WTC11 (cell line): ENCODE results near the gene CEMIP. TPM values are rescaled to one million over a fixed set of nuclear protein-coding genes. Genes with fewer than 3 reads are reported as not detected.

Experiments used
- ATAC-seq: fragments of 200-7000 bp; cut with Tn5 transposase; 2 replicates; pipeline ENCODE4 v1.10.0; 2021; ENCODE audit warnings: mild to moderate bottlenecking, moderate library complexity
- CTCF ChIA-PET: fragments of 300-600 bp; sonication (Branson Sonifier 250); formaldehyde crosslinking; loops from one replicate; lab custom pipeline; 2021; ENCODE audit warnings: antibody characterized with exemption; lab: Charles Lee
- POLR2A ChIA-PET: fragments of 350-600 bp; sonication (Branson Sonifier 250); formaldehyde crosslinking; loops from one replicate; lab custom pipeline; 2021; ENCODE audit warnings: antibody characterized with exemption; lab: Charles Lee
- DNase-seq: peaks from one replicate; pipeline ENCODE4 v3.0.0; 2021; ENCODE audit warnings: low spot score
- H3K27ac Mint-ChIP-seq: 2 replicates; pipeline ENCODE4 v1.8.0; 2021; ENCODE audit warnings: mixed read lengths
- H3K27me3 Mint-ChIP-seq: 2 replicates; pipeline ENCODE4 v1.8.0; 2021; ENCODE audit warnings: low read depth, mild to moderate bottlenecking, moderate library complexity, mixed read lengths
- H3K36me3 Mint-ChIP-seq: 2 replicates; pipeline ENCODE4 v1.8.0; 2021; ENCODE audit warnings: mixed read lengths
- H3K4me1 Mint-ChIP-seq: 2 replicates; pipeline ENCODE4 v1.8.0; 2022; ENCODE audit warnings: mixed read lengths
- H3K4me3 Mint-ChIP-seq: 2 replicates; pipeline ENCODE4 v1.8.0; 2021; ENCODE audit warnings: mild to moderate bottlenecking, moderate library complexity, mixed read lengths
- H3K9me3 Mint-ChIP-seq: 2 replicates; pipeline ENCODE4 v1.8.0; 2021; ENCODE audit warnings: mixed read lengths
- CREB1 ChIP-seq: sonication (generic); formaldehyde crosslinking; IDR thresholded peaks from 2 replicates; pipeline ENCODE4 v1.8.0; 2023; ENCODE audit warnings: mild to moderate bottlenecking, missing genetic modification reagents
- ESRRA ChIP-seq: sonication (generic); formaldehyde crosslinking; IDR thresholded peaks from 2 replicates; pipeline ENCODE4 v1.8.1; 2022; ENCODE audit warnings: mild to moderate bottlenecking, missing genetic modification reagents, borderline replicate concordance
- GABPB1 ChIP-seq: sonication (generic); formaldehyde crosslinking; IDR thresholded peaks from 2 replicates; pipeline ENCODE4 v1.8.1; 2023; ENCODE audit warnings: mild to moderate bottlenecking, missing genetic modification reagents
- HMGA2 ChIP-seq: fragments of 250-450 bp; sonication (Bioruptor Pico); IDR thresholded peaks from 2 replicates; pipeline ENCODE4 v1.4.0; 2021; ENCODE audit warnings: mild to moderate bottlenecking, moderate library complexity
- RELA ChIP-seq: sonication (generic); formaldehyde crosslinking; IDR thresholded peaks from 2 replicates; pipeline ENCODE4 v1.8.1; 2022; ENCODE audit warnings: missing genetic modification reagents, mild to moderate bottlenecking, borderline replicate concordance
- SMAD3 ChIP-seq: sonication (generic); formaldehyde crosslinking; IDR thresholded peaks from 2 replicates; pipeline ENCODE4 v1.8.0; 2022; ENCODE audit warnings: missing genetic modification reagents, mild to moderate bottlenecking, borderline replicate concordance
- TEAD1 ChIP-seq: sonication (generic); formaldehyde crosslinking; IDR thresholded peaks from 2 replicates; pipeline ENCODE4 v1.8.0; 2022; ENCODE audit warnings: mild to moderate bottlenecking, missing genetic modification reagents
- ZNF317 ChIP-seq: sonication (generic); formaldehyde crosslinking; IDR thresholded peaks from 2 replicates; pipeline ENCODE4 v1.8.1; 2023; ENCODE audit warnings: low read depth, mild to moderate bottlenecking, moderate library complexity, missing genetic modification reagents, borderline replicate concordance
- total RNA-seq: library from RNA; stranded (reverse); gene quantifications from 3 replicates; pipeline ENCODE4 v1.2.3, GENCODE V29; 2021
- TF ChIP-seq, protein P1 (sequence below): sonication (generic); formaldehyde crosslinking; IDR thresholded peaks from 2 replicates; pipeline ENCODE4 v1.8.0; 2022; ENCODE audit warnings: mild to moderate bottlenecking, missing genetic modification reagents
- TF ChIP-seq, protein P2 (sequence below): sonication (generic); formaldehyde crosslinking; IDR thresholded peaks from 2 replicates; pipeline ENCODE4 v1.8.0; 2023; ENCODE audit warnings: missing genetic modification reagents
- TF ChIP-seq, protein P3 (sequence below): fragments of 200-600 bp; IDR thresholded peaks from 2 replicates; pipeline ENCODE4 v1.8.0; 2022; ENCODE audit warnings: antibody characterized with exemption
- TF ChIP-seq, protein P4 (sequence below): sonication (generic); formaldehyde crosslinking; IDR thresholded peaks from 2 replicates; pipeline ENCODE4 v1.8.0; 2023; ENCODE audit warnings: missing genetic modification reagents, mild to moderate bottlenecking, borderline replicate concordance
- TF ChIP-seq, protein P5 (sequence below): fragments of 250-450 bp; sonication (Bioruptor Pico); IDR thresholded peaks from 2 replicates; pipeline ENCODE4 v2.1.2; 2022; ENCODE audit warnings: mild to moderate bottlenecking, moderate library complexity
- TF ChIP-seq, protein P6 (sequence below): fragments of 250-450 bp; sonication (Bioruptor Pico); IDR thresholded peaks from 2 replicates; pipeline ENCODE4 v1.8.0; 2021; ENCODE audit warnings: mild to moderate bottlenecking

CEMIP gene
- total RNA-seq, 1 experiment from 2014 or later = 0.87 TPM

DNA sequence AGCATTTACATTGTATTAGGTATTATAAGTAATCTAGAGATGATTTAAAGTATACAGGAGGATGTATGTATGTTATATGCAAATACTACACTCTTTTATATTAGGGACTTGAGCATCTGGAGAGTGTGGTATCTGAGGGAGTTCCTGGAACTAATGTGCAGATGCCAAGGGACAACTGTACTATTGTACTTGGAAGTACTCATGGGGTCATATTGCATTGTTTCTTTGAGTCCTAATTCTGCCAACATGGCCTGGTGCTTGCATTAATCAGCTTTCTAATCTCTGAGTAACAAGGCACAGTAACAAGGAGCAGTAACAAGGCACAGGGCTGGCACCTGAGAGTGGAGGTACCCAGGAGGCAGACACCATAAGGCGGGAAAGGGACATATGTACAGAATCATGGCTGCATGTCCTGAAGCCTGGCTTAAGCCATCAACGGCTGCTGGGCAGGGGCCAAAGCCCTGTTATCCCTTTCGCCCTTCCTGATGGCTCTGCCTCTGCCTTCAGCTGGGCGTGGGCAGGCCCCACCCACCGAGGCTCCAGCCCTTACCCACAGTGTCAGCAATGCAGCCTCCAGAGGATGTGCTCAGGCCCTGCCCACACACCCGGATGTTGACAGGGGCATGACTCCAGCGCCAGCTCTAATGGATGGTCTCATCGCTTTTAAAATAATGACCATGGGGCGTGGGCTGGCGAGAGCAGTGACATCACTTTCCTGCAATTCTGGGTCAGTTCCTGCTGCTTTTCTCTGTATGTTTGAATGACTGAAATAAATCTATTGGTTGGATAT, 22.9 kb downstream of the CEMIP start:
- CTCF ChIA-PET = no interaction called here
- no peak for DNase-seq
- Mint-ChIP-seq H3K27me3 (peaks cover 15% of the 10 kb centered on the region), H3K9me3 (no peaks in the 10 kb centered on the region), H3K4me1 (peaks cover 15% of the 10 kb centered on the region)
- ATAC-seq = no peak
- TF ChIP-seq, protein P1, sequence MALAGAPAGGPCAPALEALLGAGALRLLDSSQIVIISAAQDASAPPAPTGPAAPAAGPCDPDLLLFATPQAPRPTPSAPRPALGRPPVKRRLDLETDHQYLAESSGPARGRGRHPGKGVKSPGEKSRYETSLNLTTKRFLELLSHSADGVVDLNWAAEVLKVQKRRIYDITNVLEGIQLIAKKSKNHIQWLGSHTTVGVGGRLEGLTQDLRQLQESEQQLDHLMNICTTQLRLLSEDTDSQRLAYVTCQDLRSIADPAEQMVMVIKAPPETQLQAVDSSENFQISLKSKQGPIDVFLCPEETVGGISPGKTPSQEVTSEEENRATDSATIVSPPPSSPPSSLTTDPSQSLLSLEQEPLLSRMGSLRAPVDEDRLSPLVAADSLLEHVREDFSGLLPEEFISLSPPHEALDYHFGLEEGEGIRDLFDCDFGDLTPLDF (CRISPR knock-in tag) = no peak
- TF ChIP-seq, protein P2, sequence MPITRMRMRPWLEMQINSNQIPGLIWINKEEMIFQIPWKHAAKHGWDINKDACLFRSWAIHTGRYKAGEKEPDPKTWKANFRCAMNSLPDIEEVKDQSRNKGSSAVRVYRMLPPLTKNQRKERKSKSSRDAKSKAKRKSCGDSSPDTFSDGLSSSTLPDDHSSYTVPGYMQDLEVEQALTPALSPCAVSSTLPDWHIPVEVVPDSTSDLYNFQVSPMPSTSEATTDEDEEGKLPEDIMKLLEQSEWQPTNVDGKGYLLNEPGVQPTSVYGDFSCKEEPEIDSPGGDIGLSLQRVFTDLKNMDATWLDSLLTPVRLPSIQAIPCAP (CRISPR knock-in tag) = no peak
- TF ChIP-seq CREB1 (no peak), GABPB1 (CRISPR knock-in tag) (no peak), ESRRA (CRISPR knock-in tag) (no peak), HMGA2 (CRISPR knock-in tag) (no peak), SMAD3 (CRISPR knock-in tag) (no peak), RELA (CRISPR knock-in tag) (no peak), TEAD1 (CRISPR knock-in tag) (no peak), ZNF317 (CRISPR knock-in tag) (no peak)
- TF ChIP-seq, protein P3, sequence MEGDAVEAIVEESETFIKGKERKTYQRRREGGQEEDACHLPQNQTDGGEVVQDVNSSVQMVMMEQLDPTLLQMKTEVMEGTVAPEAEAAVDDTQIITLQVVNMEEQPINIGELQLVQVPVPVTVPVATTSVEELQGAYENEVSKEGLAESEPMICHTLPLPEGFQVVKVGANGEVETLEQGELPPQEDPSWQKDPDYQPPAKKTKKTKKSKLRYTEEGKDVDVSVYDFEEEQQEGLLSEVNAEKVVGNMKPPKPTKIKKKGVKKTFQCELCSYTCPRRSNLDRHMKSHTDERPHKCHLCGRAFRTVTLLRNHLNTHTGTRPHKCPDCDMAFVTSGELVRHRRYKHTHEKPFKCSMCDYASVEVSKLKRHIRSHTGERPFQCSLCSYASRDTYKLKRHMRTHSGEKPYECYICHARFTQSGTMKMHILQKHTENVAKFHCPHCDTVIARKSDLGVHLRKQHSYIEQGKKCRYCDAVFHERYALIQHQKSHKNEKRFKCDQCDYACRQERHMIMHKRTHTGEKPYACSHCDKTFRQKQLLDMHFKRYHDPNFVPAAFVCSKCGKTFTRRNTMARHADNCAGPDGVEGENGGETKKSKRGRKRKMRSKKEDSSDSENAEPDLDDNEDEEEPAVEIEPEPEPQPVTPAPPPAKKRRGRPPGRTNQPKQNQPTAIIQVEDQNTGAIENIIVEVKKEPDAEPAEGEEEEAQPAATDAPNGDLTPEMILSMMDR = no peak
- TF ChIP-seq, protein P4, sequence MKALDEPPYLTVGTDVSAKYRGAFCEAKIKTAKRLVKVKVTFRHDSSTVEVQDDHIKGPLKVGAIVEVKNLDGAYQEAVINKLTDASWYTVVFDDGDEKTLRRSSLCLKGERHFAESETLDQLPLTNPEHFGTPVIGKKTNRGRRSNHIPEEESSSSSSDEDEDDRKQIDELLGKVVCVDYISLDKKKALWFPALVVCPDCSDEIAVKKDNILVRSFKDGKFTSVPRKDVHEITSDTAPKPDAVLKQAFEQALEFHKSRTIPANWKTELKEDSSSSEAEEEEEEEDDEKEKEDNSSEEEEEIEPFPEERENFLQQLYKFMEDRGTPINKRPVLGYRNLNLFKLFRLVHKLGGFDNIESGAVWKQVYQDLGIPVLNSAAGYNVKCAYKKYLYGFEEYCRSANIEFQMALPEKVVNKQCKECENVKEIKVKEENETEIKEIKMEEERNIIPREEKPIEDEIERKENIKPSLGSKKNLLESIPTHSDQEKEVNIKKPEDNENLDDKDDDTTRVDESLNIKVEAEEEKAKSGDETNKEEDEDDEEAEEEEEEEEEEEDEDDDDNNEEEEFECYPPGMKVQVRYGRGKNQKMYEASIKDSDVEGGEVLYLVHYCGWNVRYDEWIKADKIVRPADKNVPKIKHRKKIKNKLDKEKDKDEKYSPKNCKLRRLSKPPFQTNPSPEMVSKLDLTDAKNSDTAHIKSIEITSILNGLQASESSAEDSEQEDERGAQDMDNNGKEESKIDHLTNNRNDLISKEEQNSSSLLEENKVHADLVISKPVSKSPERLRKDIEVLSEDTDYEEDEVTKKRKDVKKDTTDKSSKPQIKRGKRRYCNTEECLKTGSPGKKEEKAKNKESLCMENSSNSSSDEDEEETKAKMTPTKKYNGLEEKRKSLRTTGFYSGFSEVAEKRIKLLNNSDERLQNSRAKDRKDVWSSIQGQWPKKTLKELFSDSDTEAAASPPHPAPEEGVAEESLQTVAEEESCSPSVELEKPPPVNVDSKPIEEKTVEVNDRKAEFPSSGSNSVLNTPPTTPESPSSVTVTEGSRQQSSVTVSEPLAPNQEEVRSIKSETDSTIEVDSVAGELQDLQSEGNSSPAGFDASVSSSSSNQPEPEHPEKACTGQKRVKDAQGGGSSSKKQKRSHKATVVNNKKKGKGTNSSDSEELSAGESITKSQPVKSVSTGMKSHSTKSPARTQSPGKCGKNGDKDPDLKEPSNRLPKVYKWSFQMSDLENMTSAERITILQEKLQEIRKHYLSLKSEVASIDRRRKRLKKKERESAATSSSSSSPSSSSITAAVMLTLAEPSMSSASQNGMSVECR (CRISPR knock-in tag) = no peak
- TF ChIP-seq, protein P5, sequence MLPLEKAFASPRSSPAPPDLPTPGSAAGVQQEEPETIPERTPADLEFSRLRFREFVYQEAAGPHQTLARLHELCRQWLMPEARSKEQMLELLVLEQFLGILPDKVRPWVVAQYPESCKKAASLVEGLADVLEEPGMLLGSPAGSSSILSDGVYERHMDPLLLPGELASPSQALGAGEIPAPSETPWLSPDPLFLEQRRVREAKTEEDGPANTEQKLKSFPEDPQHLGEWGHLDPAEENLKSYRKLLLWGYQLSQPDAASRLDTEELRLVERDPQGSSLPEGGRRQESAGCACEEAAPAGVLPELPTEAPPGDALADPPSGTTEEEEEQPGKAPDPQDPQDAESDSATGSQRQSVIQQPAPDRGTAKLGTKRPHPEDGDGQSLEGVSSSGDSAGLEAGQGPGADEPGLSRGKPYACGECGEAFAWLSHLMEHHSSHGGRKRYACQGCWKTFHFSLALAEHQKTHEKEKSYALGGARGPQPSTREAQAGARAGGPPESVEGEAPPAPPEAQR = no peak
- TF ChIP-seq, protein P6, sequence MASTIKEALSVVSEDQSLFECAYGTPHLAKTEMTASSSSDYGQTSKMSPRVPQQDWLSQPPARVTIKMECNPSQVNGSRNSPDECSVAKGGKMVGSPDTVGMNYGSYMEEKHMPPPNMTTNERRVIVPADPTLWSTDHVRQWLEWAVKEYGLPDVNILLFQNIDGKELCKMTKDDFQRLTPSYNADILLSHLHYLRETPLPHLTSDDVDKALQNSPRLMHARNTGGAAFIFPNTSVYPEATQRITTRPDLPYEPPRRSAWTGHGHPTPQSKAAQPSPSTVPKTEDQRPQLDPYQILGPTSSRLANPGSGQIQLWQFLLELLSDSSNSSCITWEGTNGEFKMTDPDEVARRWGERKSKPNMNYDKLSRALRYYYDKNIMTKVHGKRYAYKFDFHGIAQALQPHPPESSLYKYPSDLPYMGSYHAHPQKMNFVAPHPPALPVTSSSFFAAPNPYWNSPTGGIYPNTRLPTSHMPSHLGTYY = no peak
- TF ChIP-seq, all 79 proteins: peak for 0
- POLR2A ChIA-PET = no interaction called here
- Mint-ChIP-seq H3K36me3 (no peaks in the 10 kb centered on the region), H3K27ac (no peak overlapping the region), H3K4me3 (no peak overlapping the region)
